HK-2 (cell line): ENCODE results near the gene PPP3CA.
"Not testable (repeated sequence)": the region's sequence is repeated elsewhere in the genome, so short reads cannot be mapped to it uniquely, and the experiment has no call there.

ENCODE experiments used
- DNase-seq: peaks from one replicate; pipeline ENCODE4 v3.0.0-alpha.2; 2018; ENCODE audit not compliant: unreplicated experiment

The PPP3CA gene

GRCh38 chr4:101008503-101008902 is 338.8 kb downstream of the PPP3CA start:
- DNase-seq: no peak

GRCh38 chr4:101005659-101006058 is 341.7 kb downstream of the PPP3CA start:
- no peak for DNase-seq

DNA sequence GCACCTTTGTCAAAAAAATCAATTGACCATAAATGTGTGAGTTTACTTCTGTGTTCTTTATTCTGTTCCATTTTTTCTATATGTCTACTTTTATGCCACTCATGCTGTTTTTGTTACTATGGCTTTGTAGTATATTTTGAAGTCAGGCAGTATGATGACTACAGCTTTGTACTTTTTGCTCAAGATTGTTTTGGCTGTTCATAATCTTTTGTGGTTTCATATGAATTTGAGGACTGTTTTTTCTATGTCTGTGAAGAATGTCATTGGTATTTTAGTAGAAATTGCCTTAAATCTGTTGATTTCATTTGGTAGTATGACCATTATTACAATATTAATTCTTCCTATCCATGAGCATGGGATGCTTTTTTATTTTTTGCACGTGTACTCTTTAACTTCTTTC is 346.8 kb downstream of the PPP3CA start:
- no peak for DNase-seq

- DNase-seq: no peak
These were observed 351.7 kb downstream of the PPP3CA start for GRCh38 chr4:100995671-100996070.

DNA sequence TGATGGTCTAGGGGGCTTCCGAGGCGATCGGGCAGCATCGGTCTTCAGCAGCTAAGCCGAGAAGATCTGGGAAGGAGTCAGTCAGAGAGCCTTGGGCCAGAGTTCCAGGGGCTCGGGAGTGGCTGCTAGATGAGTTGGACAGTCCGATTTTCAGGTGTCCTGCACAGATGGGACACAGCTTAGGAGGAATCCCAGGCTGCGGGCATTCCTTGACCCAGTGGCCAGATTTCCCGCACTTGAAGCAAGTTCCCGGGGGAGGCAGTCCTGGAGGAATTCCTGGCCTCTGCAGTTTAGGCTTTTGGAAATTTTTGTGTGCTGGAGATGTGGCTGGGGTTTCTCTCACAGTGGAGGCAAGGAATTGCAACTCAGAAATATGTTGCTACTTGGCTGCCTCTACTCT is 352.3 kb downstream of the PPP3CA start:
- not testable (repeated sequence) for DNase-seq

DNA sequence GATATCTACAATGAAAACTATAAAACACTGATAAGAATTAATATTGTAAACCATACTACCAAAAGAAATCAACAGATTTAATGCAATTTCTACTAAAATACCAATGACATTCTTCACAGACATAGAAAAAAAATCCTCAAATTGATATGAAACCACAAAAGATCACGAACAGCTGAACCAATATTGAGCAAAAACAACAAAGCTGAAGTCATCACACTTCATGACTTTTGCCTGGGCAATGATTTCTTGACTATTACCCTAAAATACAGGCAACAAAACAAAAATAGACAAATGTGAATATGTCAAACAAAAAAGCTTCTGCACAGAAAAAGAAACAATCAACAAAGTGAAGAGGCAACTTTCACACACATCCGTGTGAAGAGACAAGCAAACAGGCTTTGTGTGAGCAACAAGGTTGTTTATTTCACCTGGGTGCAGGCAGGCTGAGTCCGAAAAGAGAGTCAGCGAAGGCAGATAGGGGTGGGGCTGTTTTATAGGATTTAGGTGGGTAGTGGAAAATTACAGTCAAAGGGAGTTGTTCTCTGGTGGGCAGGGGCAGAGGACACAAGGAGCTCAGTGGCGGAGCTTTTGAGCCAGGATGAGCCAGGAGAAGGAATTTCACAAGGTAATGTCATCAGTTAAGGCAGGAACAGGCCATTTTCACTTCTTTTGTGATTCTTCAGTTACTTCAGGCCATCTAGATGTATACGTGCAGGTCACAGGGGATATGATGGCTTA is 355.8 kb downstream of the PPP3CA start:
- not testable (repeated sequence) for DNase-seq

GRCh38 chr4:100989401-100989800 is 357.9 kb downstream of the PPP3CA start:
- no peak for DNase-seq

- no peak for DNase-seq
These were observed 358.4 kb downstream of the PPP3CA start for GRCh38 chr4:100988876-100989275.

DNA sequence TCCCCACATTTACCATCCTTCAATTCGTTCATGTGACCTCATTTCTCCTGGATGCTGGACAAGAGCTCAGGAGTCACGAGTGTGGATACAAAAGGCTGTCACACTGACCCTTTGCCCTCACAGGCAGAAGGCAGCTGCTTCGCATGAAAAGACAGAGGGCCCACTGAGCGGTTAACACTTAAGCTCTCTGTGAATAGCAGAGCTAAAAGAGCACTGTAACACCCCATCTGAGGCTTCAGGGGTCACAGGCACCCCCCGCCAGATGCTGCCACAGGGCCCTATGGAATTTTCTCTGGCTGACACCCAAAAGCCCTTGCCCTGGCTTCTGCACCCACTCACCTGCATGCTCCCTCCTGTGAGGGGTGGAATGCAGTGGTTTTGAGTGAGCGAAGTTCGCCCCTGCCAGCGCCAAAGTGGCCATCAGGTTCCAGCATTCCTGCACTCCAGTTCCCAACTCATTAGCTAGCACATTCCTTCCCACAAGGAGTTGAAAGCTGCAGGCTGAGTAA is 360.9 kb downstream of the PPP3CA start:
- no peak for DNase-seq

GRCh38 chr4:100985576-100985975 is 361.8 kb downstream of the PPP3CA start:
- no peak for DNase-seq

DNA sequence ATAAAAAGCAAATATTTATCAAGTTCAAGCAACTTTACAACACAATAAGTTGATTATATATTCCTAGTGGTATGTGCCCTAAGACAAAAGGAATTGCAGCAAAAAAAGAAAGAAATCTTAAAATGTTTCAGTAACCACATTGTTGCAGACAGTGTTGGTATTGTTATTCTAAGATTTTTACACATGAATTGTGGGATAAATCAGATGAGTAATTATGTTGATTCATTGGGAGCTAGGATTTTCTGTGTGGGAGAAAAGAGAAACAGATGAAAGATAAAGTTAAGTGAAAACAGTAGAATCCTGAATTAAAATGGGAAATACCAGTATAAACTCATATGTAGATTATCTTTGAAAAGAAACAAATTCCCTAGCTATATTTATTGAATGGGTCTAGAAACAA is 362.4 kb downstream of the PPP3CA start:
- DNase-seq: no peak

DNA sequence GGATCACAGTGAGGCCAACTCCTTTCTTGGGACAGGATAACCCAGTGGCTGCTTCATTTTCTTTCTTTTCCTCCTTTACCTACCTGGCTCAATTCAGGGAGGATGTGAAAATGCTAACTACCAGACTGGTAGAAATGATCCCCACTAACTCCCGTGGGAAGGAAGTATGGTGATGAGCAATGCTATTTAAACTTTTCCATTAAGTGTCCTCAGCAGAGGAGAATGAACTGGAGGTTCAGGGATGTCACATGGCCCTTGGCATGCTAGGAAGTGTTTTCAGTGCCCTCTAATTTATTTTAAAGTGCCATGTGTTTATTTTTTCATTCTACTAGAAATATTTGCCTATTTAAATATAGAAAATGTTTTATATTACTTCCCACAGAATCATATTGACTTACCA is 363.9 kb downstream of the PPP3CA start:
- no peak for DNase-seq

DNA sequence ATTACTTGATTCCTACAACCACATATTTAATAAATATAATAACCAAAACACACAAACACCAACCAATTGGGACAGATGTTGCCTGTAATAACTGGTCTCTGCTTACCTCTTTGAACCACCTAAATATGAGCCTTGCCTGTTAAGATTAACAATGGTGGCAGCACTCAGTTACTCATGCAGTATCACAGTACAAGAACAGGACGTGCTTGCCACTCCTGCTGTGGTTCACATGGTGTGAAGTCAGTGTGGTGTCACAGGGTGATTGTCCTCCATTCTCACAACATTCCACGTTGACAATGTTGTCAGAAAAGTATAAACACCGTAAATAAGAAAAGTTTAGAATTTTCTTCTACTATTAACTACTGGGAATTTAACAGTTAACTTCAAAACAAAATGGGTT is 365.0 kb downstream of the PPP3CA start:
- no peak for DNase-seq

GRCh38 chr4:100981447-100982204 is 365.7 kb downstream of the PPP3CA start:
- DNase-seq: no peak

DNA sequence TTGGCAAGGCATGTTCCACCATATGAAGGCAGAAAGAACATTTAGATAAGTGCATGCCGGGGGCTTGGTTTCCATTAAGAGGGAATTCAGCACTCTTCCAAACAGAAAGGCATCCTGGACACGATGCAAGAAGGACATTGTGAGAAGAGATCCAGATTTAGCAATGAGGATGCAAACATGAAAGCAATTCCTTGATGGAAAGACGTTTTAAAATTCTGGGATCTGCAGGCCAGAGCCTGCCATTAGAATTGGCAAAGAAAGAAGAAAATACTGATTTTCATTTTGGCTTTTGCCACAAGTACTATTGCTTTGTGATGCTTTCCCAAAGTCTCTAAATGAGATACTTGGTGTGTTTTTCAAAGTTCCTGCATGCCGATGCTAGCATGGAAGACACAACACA is 367.6 kb downstream of the PPP3CA start:
- DNase-seq: no peak

- no peak for DNase-seq
These were observed 369.5 kb downstream of the PPP3CA start for GRCh38 chr4:100977746-100978397.

- no peak for DNase-seq
These were observed 370.1 kb downstream of the PPP3CA start for GRCh38 chr4:100977274-100977673.
